Breast epithelium (tissue), 4 donors: ENCODE results near the gene PHACTR3. TPM values are rescaled to one million over a fixed set of nuclear protein-coding genes. Genes with fewer than 3 reads are reported as not detected.
A peak's percentile ranks its signal among the peaks of the same experiment; 100 is the strongest.

Source experiments
- DNase-seq, 2 donors: peaks; one replicate each; pipeline ENCODE4 v3.0.0-alpha.2; 2019; ENCODE audit warnings: low spot score in 2 of 2
- H3K27ac ChIP-seq, 2 donors: fragments of 200-600 bp; sonication (generic) in 1 of 2; one replicate each; pipeline ENCODE4 v1.5.1; 2016 to 2019; ENCODE audit warnings: mild to moderate bottlenecking in 1 of 2
- H3K27me3 ChIP-seq, 2 donors: fragments of 200-600 bp; sonication (generic) in 1 of 2; one replicate each; pipeline versions ENCODE4 v1.5.1 to v1.6.0; 2017 to 2019; ENCODE audit warnings: control low read depth in 1 of 2, mild to moderate bottlenecking in 1 of 2
- H3K36me3 ChIP-seq: fragments of 200-600 bp; one replicate; pipeline ENCODE4 v1.5.1; 2019
- H3K4me1 ChIP-seq, 2 donors: fragments of 200-600 bp; sonication (generic); one replicate each; pipeline ENCODE4 v1.5.1; 2016 to 2019; ENCODE audit warnings: control low read depth in 1 of 2
- H3K4me3 ChIP-seq, 3 donors: fragments of 200-600 bp; sonication (generic); 1 replicate in 2 of 3; 2 replicates in 1 of 3; pipeline ENCODE4 v1.5.1; 2016 to 2019; ENCODE audit warnings: mild to moderate bottlenecking in 3 of 3, moderate library complexity in 2 of 3
- H3K9me3 ChIP-seq, 2 donors: fragments of 200-600 bp; sonication (generic) in 1 of 2; one replicate each; pipeline ENCODE4 v1.5.1; 2016 to 2019; ENCODE audit warnings: control low read depth in 1 of 2
- POLR2A ChIP-seq: fragments of 450-650 bp; IDR thresholded peaks from one replicate; pipeline ENCODE4 v1.6.1; 2016; ENCODE audit warnings: antibody characterized with exemption, mild to moderate bottlenecking, moderate library complexity
- POLR2AphosphoS5 ChIP-seq, 3 donors: sonication (generic); formaldehyde crosslinking; IDR thresholded peaks; one replicate each; pipeline ENCODE4 v1.6.1; 2017; ENCODE audit warnings: antibody characterized with exemption in 3 of 3
- intact Hi-C: fragments of 100-400 bp; cut with DNase I; formaldehyde crosslinking; loops from one replicate; pipeline ENCODE4 v1.15.1; 2023; ENCODE audit warnings: low total_unique reads
- total RNA-seq, 3 donors: library from RNA; depleted of rRNA; stranded (reverse); fragments of >200 nt; gene quantifications; one replicate each; pipeline ENCODE4 v1.1.0, GENCODE V29; 2016
- TF ChIP-seq, protein P1 (sequence below), 3 donors: fragments of 450-650 bp; IDR thresholded peaks; one replicate each; pipeline ENCODE4 v1.5.1; 2016 to 2017; ENCODE audit warnings: antibody characterized with exemption in 3 of 3, mild to moderate bottlenecking in 3 of 3, moderate library complexity in 3 of 3

PHACTR3 gene
- total RNA-seq, 3 donors from 2014 or later, result 0.16 to 0.33 (median 0.29) TPM

DNA sequence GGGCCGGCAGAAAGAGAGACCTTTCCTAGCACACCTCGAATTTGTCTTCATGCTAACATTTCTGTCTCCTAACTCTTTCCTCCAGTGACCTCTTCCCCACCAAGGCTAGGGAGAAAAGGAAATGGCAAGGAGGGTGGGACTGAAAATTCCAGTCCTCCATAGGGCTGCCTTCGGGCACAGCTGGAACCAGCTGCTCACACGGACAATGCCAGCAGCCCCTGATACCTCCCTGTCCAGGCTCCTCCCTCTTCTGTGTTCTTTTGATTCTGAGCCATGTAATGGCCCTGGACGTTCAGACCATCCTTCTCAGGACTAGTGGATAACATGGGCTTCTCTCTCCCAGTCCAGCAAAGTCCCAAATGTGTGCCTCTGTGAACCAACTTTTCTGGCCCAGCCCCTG lies 29.1 kb upstream of the PHACTR3 start:
- H3K4me3 ChIP-seq, result no peak overlapping the region
- H3K27ac ChIP-seq, result no peak overlapping the region
- no peak for DNase-seq
- H3K27me3 ChIP-seq, result peaks cover 3 to 75% of the 10 kb centered on the region in 2 donors
- intact Hi-C loops, result no loop called here
- no peaks in the 10 kb centered on the region for H3K9me3 ChIP-seq
- no peak for TF ChIP-seq POLR2AphosphoS5 (IDR thresholded peaks at IDR 0.05)
- TF ChIP-seq POLR2A, result no peak
- TF ChIP-seq, protein P1, sequence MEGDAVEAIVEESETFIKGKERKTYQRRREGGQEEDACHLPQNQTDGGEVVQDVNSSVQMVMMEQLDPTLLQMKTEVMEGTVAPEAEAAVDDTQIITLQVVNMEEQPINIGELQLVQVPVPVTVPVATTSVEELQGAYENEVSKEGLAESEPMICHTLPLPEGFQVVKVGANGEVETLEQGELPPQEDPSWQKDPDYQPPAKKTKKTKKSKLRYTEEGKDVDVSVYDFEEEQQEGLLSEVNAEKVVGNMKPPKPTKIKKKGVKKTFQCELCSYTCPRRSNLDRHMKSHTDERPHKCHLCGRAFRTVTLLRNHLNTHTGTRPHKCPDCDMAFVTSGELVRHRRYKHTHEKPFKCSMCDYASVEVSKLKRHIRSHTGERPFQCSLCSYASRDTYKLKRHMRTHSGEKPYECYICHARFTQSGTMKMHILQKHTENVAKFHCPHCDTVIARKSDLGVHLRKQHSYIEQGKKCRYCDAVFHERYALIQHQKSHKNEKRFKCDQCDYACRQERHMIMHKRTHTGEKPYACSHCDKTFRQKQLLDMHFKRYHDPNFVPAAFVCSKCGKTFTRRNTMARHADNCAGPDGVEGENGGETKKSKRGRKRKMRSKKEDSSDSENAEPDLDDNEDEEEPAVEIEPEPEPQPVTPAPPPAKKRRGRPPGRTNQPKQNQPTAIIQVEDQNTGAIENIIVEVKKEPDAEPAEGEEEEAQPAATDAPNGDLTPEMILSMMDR (IDR thresholded peaks at IDR 0.05), result no peak
- no peaks in the 10 kb centered on the region for H3K36me3 ChIP-seq
- no peaks in the 10 kb centered on the region for H3K4me1 ChIP-seq

DNA sequence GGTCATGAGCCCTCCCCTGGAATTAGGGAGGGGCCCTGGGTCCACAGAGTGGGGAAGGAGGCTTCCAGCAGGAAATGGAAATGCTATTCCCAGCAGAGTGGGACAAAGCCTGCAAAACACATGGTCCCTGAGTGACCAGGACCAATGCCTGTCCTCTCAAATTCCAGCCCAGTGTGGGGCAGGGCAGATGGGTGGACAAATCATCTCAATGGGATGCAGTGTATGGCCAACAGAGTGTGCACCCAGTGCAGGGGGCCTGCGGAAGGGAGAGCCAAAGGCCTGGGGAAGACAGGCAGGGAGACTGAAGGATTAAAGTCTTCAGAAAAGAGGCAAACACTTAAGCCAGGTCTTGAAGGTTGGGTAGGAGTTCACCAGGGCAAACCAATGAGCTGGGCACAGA lies 28.7 kb upstream of the PHACTR3 start:
- DNase-seq, result no peak
- Histone ChIP-seq H3K27me3 (peaks cover 3 to 76% of the 10 kb centered on the region in 2 donors), H3K36me3 (no peaks in the 10 kb centered on the region), H3K27ac (no peak overlapping the region), H3K4me3 (no peak overlapping the region), H3K4me1 (no peaks in the 10 kb centered on the region), H3K9me3 (no peaks in the 10 kb centered on the region)
- intact Hi-C loops, result no loop called here
- TF ChIP-seq POLR2AphosphoS5 (IDR thresholded peaks at IDR 0.05), result no peak
- TF ChIP-seq, protein P1 (IDR thresholded peaks at IDR 0.05), result no peak
- TF ChIP-seq POLR2A, result no peak

DNA sequence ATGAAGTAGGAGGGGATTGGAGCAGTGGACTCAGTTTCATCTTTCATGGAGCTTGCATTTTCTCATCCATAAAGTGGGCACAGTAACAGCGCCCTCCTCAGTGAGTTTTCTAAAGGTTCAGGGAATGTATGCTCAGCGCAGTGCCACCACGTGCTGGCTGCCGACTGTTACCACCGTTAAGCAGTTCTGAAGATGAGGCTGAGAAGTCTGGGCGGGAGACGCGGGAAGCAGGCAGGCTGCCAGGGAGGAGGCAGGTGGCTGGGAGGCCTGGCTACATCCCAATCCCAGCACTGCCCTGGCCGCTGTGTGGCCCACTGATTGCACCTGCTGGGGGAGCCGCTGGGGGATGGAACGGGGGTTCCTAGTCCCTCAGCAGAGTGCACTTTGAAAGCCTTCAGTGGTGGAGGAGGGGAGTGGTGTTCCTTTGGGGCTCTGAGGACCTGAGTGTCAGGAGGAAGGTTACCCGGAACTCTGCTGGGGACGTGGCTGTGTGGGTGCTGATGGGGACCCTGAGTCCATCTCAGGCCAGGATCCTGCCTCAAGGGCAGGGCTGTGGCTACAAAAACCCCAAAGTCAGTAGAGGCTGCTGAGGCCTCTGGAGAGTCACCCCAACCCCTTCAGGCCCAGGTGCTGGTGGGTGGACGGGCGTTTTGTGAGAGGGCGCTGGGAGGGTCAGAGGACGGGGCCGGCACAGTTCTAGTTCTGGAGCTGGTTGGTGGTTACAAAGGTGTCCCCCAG lies 28.0 kb upstream of the PHACTR3 start:
- H3K9me3 ChIP-seq, result no peaks in the 10 kb centered on the region
- no peak for DNase-seq
- no peaks in the 10 kb centered on the region for H3K4me1 ChIP-seq
- intact Hi-C loops, result no loop called here
- no peaks in the 10 kb centered on the region for H3K36me3 ChIP-seq
- H3K27me3 ChIP-seq, result peaks cover 3 to 74% of the 10 kb centered on the region in 2 donors
- TF ChIP-seq POLR2A, result no peak
- TF ChIP-seq POLR2AphosphoS5 (IDR thresholded peaks at IDR 0.05), result no peak
- TF ChIP-seq, protein P1 (IDR thresholded peaks at IDR 0.05), result no peak
- H3K27ac ChIP-seq, result no peak overlapping the region
- no peak overlapping the region for H3K4me3 ChIP-seq

DNA sequence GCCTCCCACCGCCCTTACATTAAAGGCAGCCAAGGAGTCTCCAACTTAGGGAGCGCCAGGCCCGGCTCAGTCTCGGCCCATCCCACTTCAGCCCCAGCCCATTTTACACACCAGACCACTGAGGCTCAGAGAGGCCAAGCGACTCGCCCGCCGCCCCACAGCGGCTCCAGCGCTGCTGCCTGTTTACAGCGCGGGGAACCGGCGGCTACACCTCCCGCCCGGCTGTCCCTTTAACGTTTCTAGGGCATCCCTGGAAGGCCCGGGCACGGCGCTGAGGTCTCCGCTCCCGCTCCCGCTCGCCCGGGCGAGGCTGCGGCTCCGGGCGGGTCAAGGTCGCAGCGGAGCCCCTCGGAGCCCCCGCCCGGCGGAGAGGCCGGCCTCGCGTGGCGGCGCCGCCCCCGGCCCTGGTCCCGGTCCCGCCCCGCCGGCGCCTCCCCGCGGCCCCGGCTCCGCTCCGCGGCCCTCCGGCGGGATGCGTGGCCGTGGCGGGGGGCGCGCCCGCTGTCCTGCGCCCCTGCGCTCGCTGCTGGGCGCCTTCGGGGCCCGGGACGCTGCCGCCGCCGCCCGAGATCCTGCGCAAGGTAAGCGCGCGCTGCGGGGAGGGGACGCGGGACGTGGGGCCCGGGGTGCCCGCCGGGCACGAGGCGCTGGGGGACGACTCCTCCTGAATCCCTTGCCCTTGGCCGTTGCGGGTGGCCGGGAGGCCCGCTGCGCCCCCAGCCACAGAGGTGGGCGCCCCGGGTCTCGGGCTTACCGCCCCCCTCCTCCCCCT lies 27.1 kb upstream of the PHACTR3 start:
- peaks cover 3 to 75% of the 10 kb centered on the region in 2 donors for H3K27me3 ChIP-seq
- TF ChIP-seq POLR2A, result no peak
- no peak for TF ChIP-seq POLR2AphosphoS5 (IDR thresholded peaks at IDR 0.05)
- TF ChIP-seq, protein P1 (IDR thresholded peaks at IDR 0.05), result no peak
- DNase-seq, result peak in 1 of 2 donors; percentile 19
- no peaks in the 10 kb centered on the region for H3K4me1 ChIP-seq
- no peaks in the 10 kb centered on the region for H3K36me3 ChIP-seq
- intact Hi-C loops, result no loop called here
- H3K9me3 ChIP-seq, result no peaks in the 10 kb centered on the region
- H3K4me3 ChIP-seq, result peak overlapping the region in 1 of 3 donors; percentile 46
- no peak overlapping the region for H3K27ac ChIP-seq
